B cell (primary cell): ENCODE measurements around the gene TMEM131L. TPM values are rescaled to one million over a fixed set of nuclear protein-coding genes. Genes with fewer than 3 reads are reported as not detected.

Source experiments
- ATAC-seq: fragments of 200-7000 bp; cut with Tn5 transposase; one replicate; pipeline ENCODE4 v1.10.0; 2021; ENCODE audit warnings: low read depth, mild to moderate bottlenecking, moderate number of reproducible peaks, moderate library complexity
- CTCF ChIA-PET: fragments of 350-600 bp; sonication (Branson Sonifier 250); formaldehyde crosslinking; loops from one replicate; lab custom pipeline; 2021; ENCODE audit warnings: antibody characterized with exemption, inconsistent platforms; lab: Charles Lee
- POLR2A ChIA-PET: fragments of 350-600 bp; sonication (Branson Sonifier 250); formaldehyde crosslinking; loops from one replicate; lab custom pipeline; 2021; ENCODE audit warnings: antibody characterized with exemption; lab: Charles Lee
- DNase-seq: peaks from one replicate; pipeline ENCODE4 v3.0.0; 2013
- H2AFZ ChIP-seq: 2 replicates; pipeline ENCODE4 v1.6.1; 2012; ENCODE audit warnings: mild to moderate bottlenecking, low read depth, low read length; ENCODE audit not compliant: insufficient read depth, poor library complexity, severe bottlenecking
- H3K27ac ChIP-seq, 2 donors: 1 replicate in 1 of 2; 2 replicates in 1 of 2; pipeline ENCODE4 v1.5.1; 2012 to 2013; ENCODE audit warnings: low read length in 2 of 2, mild to moderate bottlenecking in 2 of 2, moderate library complexity in 1 of 2
- H3K27me3 ChIP-seq, 4 experiments: fragments of 200-600 bp in 1 of 4; sonication (generic) in 1 of 4; replicated peaks in 1 of 4; 1 replicate in 2 of 4; 2 replicates in 2 of 4; pipeline versions ENCODE4 v1.6.1 to v1.7.0; 2013 to 2016; ENCODE audit warnings: low read length in 3 of 4, mild to moderate bottlenecking in 2 of 4, mixed read lengths in 1 of 4, moderate library complexity in 1 of 4; ENCODE audit not compliant: insufficient read depth in 4 of 4, control insufficient read depth in 3 of 4; ENCODE audit errors: control extremely low read depth in 1 of 4
- H3K36me3 ChIP-seq, 2 experiments: replicated peaks in 1 of 2; 1 replicate in 1 of 2; 2 replicates in 1 of 2; pipeline versions ENCODE4 v1.6.1 to v1.7.1; 2013; ENCODE audit warnings: low read length in 1 of 2; ENCODE audit not compliant: insufficient read depth in 2 of 2, control insufficient read depth in 1 of 2; ENCODE audit errors: control extremely low read depth in 1 of 2, extremely low read depth in 1 of 2
- H3K4me1 ChIP-seq, 2 donors: fragments of 200-600 bp in 1 of 2; sonication (generic) in 1 of 2; 1 replicate in 1 of 2; 2 replicates in 1 of 2; pipeline versions ENCODE4 v1.5.1 to v1.6.1; 2013 to 2017; ENCODE audit warnings: low read length in 2 of 2; ENCODE audit not compliant: control insufficient read depth in 2 of 2, insufficient read depth in 2 of 2
- H3K4me2 ChIP-seq: replicated peaks from 2 replicates; pipeline ENCODE3; 2012; ENCODE audit warnings: mild to moderate bottlenecking, low read depth, low read length; ENCODE audit not compliant: poor library complexity, severe bottlenecking
- H3K4me3 ChIP-seq, 5 experiments: fragments of 200-600 bp in 1 of 5; sonication (generic) in 1 of 5; 1 replicate in 3 of 5; 2 replicates in 2 of 5; pipeline versions ENCODE4 v1.5.1 to v1.7.0; 2011 to 2016; ENCODE audit warnings: low read length in 4 of 5, mild to moderate bottlenecking in 4 of 5, low read depth in 2 of 5, control low read depth in 1 of 5, moderate library complexity in 1 of 5; ENCODE audit not compliant: insufficient read depth in 1 of 5; ENCODE audit errors: control extremely low read depth in 1 of 5, extremely low read depth in 1 of 5
- H3K79me2 ChIP-seq: fragments of 200-600 bp; sonication (generic); one replicate; pipeline ENCODE4 v1.6.0; 2016; ENCODE audit warnings: low read length; ENCODE audit not compliant: control insufficient read depth, insufficient read depth
- H3K9ac ChIP-seq: fragments of 200-600 bp; sonication (generic); 2 replicates; pipeline ENCODE4 v1.6.1; 2017; ENCODE audit warnings: mild to moderate bottlenecking, low read length, moderate library complexity
- H3K9me3 ChIP-seq, 3 donors: one replicate each; pipeline versions ENCODE4 v1.6.1 to v1.7.1; 2013; ENCODE audit warnings: low read length in 2 of 3; ENCODE audit not compliant: control insufficient read depth in 2 of 3, insufficient read depth in 1 of 3; ENCODE audit errors: control extremely low read depth in 1 of 3
- H4K20me1 ChIP-seq: 2 replicates; pipeline ENCODE4 v1.6.0; 2012; ENCODE audit warnings: mild to moderate bottlenecking, low read length; ENCODE audit not compliant: insufficient read depth, control insufficient read depth, poor library complexity, severe bottlenecking
- H3K27ac Mint-ChIP-seq: one replicate; pipeline ENCODE4 v1.8.0; 2021; ENCODE audit warnings: mixed read lengths
- H3K27me3 Mint-ChIP-seq: one replicate; pipeline ENCODE4 v1.8.0; 2021; ENCODE audit warnings: mixed read lengths
- H3K4me1 Mint-ChIP-seq: one replicate; pipeline ENCODE4 v1.8.0; 2021; ENCODE audit warnings: mixed read lengths
- H3K4me3 Mint-ChIP-seq: one replicate; pipeline ENCODE4 v1.8.0; 2021; ENCODE audit warnings: mixed read lengths
- H3K9me3 Mint-ChIP-seq: one replicate; pipeline ENCODE4 v1.8.0; 2022; ENCODE audit warnings: mixed read lengths; ENCODE audit not compliant: insufficient read depth
- EZH2 ChIP-seq: IDR thresholded peaks from 2 replicates; pipeline ENCODE4 v1.6.1; 2012; ENCODE audit warnings: borderline replicate concordance, low read depth, mild to moderate bottlenecking, moderate library complexity, low read length; ENCODE audit not compliant: insufficient read depth, poor library complexity, severe bottlenecking
- WGBS: methylation state at CpG from one replicate; pipeline ENCODE4 v1.1.5; 2013; ENCODE audit warnings: missing lambda C conversion rate; ENCODE audit not compliant: insufficient coverage; 5-methylcytosine and 5-hydroxymethylcytosine counted together
- intact Hi-C: fragments of 100-400 bp; cut with micrococcal nuclease; formaldehyde crosslinking; loops from one replicate; pipeline ENCODE4 v1.10.0; 2022
- polyA plus RNA-seq: library from polyadenylated mRNA; depleted of rRNA; stranded (reverse); fragments of >200 nt; gene quantifications from 2 replicates; pipeline ENCODE4 v1.2.3, GENCODE V29; 2012
- total RNA-seq, 2 donors: library from RNA; stranded (reverse); fragments of 120-200 nt in 1 of 2; gene quantifications; 1 replicate in 1 of 2; 2 replicates in 1 of 2; pipeline versions ENCODE4 v1.2.3 to v1.2.4, GENCODE V29; 2013 to 2022
- TF ChIP-seq, protein P1 (sequence below): fragments of 200-600 bp; IDR thresholded peaks from one replicate; pipeline ENCODE4 v1.8.0; 2022; ENCODE audit warnings: antibody characterized with exemption, mild to moderate bottlenecking

Gene TMEM131L
- total and polyA plus RNA-seq, 2 donors (not counting 1 experiment from before 2014, with no cell fraction given): 56.4 to 120 TPM

DNA sequence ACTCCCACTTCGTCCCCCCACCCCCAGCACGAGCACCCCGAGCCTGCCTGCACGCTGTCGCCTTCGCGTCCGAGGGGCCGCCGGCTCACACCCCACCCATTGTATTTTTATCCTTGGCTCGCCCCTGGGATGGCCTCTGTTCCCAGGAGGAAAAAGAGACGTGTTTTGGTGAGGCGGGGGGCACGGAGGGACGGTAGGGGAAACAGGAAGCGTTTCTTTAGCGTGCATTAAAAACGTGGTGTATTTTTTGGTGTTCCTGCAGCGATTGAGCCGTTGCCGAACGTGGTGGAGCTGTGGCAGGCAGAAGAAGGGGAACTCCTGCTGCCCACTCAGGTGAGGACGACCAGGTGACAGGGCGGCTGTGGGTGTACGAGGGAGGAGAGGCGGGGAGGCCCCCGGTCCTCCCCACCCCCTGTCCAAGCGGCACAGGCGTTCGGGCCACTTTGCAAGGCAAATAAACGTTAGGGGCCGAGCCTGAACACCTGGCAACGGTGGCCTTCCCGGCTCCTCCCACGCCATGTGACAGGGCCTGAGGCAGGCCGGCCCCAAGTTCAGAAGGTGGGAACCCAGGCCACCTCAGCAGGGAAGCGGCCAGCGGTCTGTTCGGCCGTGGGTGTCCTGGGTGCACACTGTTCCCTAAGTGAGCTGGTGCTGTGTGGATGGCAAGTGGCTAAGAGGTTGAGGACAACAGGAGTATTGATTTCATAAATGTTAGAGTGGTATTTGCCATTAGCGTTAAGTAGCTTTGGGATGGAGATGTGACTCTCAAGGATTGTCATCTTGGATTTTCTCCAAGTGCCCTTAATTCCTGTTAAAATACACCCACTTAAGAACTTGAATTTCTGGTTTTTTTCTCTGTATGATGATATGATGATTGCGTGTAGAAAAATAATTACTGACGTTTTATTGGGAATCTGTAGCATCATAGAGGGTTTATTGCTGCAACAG is 1.1 kb downstream of the TMEM131L start:
- Mint-ChIP-seq H3K27ac (peak overlapping the region; percentile 96), H3K4me3 (peak overlapping the region; percentile 94), H3K9me3 (no peaks in the 10 kb centered on the region), H3K27me3 (no peaks in the 10 kb centered on the region), H3K4me1 (peaks cover 64% of the 10 kb centered on the region)
- no peaks in the 10 kb centered on the region for H3K27me3 ChIP-seq
- peak; percentile 72 for ATAC-seq
- peaks cover 58% of the 10 kb centered on the region for H3K79me2 ChIP-seq
- peak overlapping the region; percentile 73 for H3K4me2 ChIP-seq
- under 1% methylated on average over 39 of the region's 43 CpGs for WGBS
- peak overlapping the region; percentile 88 to 98 (median 94) for H3K4me3 ChIP-seq
- H3K36me3 ChIP-seq: peaks cover 0 to 11% of the 10 kb centered on the region in 2 experiments
- H3K4me1 ChIP-seq: peaks cover 46 to 53% of the 10 kb centered on the region in 2 donors
- peaks cover 30% of the 10 kb centered on the region for H4K20me1 ChIP-seq
- peak; percentile 97 for DNase-seq
- ChIA-PET CTCF (interaction anchor here (0.6 to 7.2 kb wide), 22 partner anchors 11 to 125 kb away, joined by 3 to 73 read pairs (median 5); partner anchors contain the start of gene MND1), POLR2A (interaction anchor here (0.6 to 4.1 kb wide), 14 partner anchors 10 to 107 kb away, joined by 3 to 31 read pairs (median 4); no protein-coding TSS in a partner anchor)
- H3K9ac ChIP-seq: peak overlapping the region; percentile 90
- TF ChIP-seq, protein P1, sequence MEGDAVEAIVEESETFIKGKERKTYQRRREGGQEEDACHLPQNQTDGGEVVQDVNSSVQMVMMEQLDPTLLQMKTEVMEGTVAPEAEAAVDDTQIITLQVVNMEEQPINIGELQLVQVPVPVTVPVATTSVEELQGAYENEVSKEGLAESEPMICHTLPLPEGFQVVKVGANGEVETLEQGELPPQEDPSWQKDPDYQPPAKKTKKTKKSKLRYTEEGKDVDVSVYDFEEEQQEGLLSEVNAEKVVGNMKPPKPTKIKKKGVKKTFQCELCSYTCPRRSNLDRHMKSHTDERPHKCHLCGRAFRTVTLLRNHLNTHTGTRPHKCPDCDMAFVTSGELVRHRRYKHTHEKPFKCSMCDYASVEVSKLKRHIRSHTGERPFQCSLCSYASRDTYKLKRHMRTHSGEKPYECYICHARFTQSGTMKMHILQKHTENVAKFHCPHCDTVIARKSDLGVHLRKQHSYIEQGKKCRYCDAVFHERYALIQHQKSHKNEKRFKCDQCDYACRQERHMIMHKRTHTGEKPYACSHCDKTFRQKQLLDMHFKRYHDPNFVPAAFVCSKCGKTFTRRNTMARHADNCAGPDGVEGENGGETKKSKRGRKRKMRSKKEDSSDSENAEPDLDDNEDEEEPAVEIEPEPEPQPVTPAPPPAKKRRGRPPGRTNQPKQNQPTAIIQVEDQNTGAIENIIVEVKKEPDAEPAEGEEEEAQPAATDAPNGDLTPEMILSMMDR: no peak
- no peaks in the 10 kb centered on the region for H3K9me3 ChIP-seq
- intact Hi-C loops: loop anchor here (1.0 to 10.0 kb wide), 7 partner anchors 21 to 222 kb away; partner anchors contain the start of gene MND1
- H2AFZ ChIP-seq: peak overlapping the region; percentile 63
- H3K27ac ChIP-seq: peak overlapping the region; percentile 83 to 99

DNA sequence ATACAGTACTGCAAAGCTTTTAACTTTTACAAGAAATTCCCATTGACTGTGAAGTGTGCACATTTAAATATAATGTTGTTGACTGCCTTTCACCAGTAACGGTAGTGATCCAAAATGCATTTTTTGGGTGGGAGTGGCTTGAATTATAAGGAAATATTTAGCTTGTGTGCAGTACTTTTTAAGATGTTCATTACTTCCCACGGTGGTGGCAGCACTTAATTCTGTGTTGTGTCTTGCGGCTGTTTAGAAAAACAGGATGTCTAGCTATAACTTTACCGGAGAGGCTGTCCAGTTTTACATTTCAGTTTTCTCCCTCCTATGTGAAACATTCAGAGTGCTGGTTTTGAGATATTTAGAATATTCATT is 1.7 kb downstream of the TMEM131L start:
- Mint-ChIP-seq H3K27me3 (no peaks in the 10 kb centered on the region), H3K27ac (peak overlapping the region; percentile 96), H3K4me3 (peak overlapping the region; percentile 94), H3K4me1 (peaks cover 71% of the 10 kb centered on the region), H3K9me3 (no peaks in the 10 kb centered on the region)
- Histone ChIP-seq H4K20me1 (peaks cover 37% of the 10 kb centered on the region), H3K4me3 (peak overlapping the region; percentile 88 to 98 (median 94)), H3K27me3 (no peaks in the 10 kb centered on the region), H3K9me3 (no peaks in the 10 kb centered on the region), H3K79me2 (peaks cover 64% of the 10 kb centered on the region), H3K36me3 (peaks cover 1 to 18% of the 10 kb centered on the region in 2 experiments), H3K4me1 (peaks cover 53 to 60% of the 10 kb centered on the region in 2 donors), H3K4me2 (peak overlapping the region; percentile 73), H3K27ac (peak overlapping the region; percentile 83 to 99), H2AFZ (no peak overlapping the region), H3K9ac (peak overlapping the region; percentile 90)
- intact Hi-C loops: loop anchor here (1.0 to 10.0 kb wide), 7 partner anchors 20 to 223 kb away; partner anchors contain the start of gene MND1
- WGBS: 0% methylated on average over 1 of the region's 4 CpGs
- ATAC-seq: no peak
- peak; percentile 54 for DNase-seq
- ChIA-PET CTCF (interaction anchor here (0.7 to 7.2 kb wide), 12 partner anchors 10 to 125 kb away, joined by 3 to 73 read pairs (median 5); no protein-coding TSS in a partner anchor), POLR2A (interaction anchor here (0.6 to 4.1 kb wide), 11 partner anchors 20 to 106 kb away, joined by 3 to 31 read pairs (median 4); no protein-coding TSS in a partner anchor)
- TF ChIP-seq, protein P1: no peak
- no peak for TF ChIP-seq EZH2
